ENCODE data around the gene CEP192. TPM values are rescaled to one million over a fixed set of nuclear protein-coding genes. Genes with fewer than 3 reads are reported as not detected.

The CEP192 gene
- total RNA-seq, 3 donors from 2014 or later (not counting 1 experiment from before 2014, with no cell fraction given), result 41.3 to 47.9 (median 43.4) TPM

GRCh38 chr18:13158428-13158827, 167.3 kb downstream of the CEP192 start:
- Histone ChIP-seq H3K27ac (ENCODE audit: low read length) (no peak overlapping the region), H3K36me3 (ENCODE audit: control insufficient read depth, insufficient read depth, low read length) (no peaks in the 10 kb centered on the region), H3K4me3 (ENCODE audit: low read length) (no peak overlapping the region), H3K27me3 (ENCODE audit: control insufficient read depth, insufficient read depth, low read length) (no peaks in the 10 kb centered on the region), H3K9me3 (ENCODE audit: control insufficient read depth, insufficient read depth, low read length) (peaks cover 12% of the 10 kb centered on the region), H3K4me1 (ENCODE audit: control insufficient read depth, insufficient read depth, low read length) (no peaks in the 10 kb centered on the region)
- H3K27ac Mint-ChIP-seq, result no peak overlapping the region
- no CpG with 5 or more reads among the region's 1 CpG for WGBS (ENCODE audit: insufficient coverage)
- no peak overlapping the region for H3K4me3 Mint-ChIP-seq
- peaks cover 12 to 18% of the 10 kb centered on the region in 2 donors for H3K27me3 Mint-ChIP-seq (ENCODE audit: low read depth in 2 of 2)
- H3K9me3 Mint-ChIP-seq, result peaks cover 14 to 17% of the 10 kb centered on the region in 2 donors
- ATAC-seq, result no peak
- intact Hi-C loops (cut with micrococcal nuclease), result loop anchor here (5.0 kb wide), 1 partner anchor 266 kb away; no protein-coding TSS in a partner anchor
- no peak for DNase-seq
- TF ChIP-seq CTCF (IDR thresholded peaks at IDR 0.05), result no peak
- peaks cover 6 to 7% of the 10 kb centered on the region in 2 donors for H3K4me1 Mint-ChIP-seq
- peaks cover 48% of the 10 kb centered on the region for H3K36me3 Mint-ChIP-seq

- peak; percentile 75 to 81 (median 76) for ATAC-seq
- no peaks in the 10 kb centered on the region for H3K36me3 ChIP-seq (ENCODE audit: control insufficient read depth, insufficient read depth, low read length)
- H3K9me3 ChIP-seq (ENCODE audit: control insufficient read depth, insufficient read depth, low read length), result peaks cover 12% of the 10 kb centered on the region
- TF ChIP-seq CTCF (IDR thresholded peaks at IDR 0.05), result peak; percentile 80
- no peak overlapping the region for H3K27ac ChIP-seq (ENCODE audit: low read length)
- Mint-ChIP-seq H3K36me3 (peaks cover 48% of the 10 kb centered on the region), H3K27me3 (ENCODE audit: low read depth in 2 of 2) (peaks cover 12 to 18% of the 10 kb centered on the region in 2 donors), H3K9me3 (peaks cover 14 to 17% of the 10 kb centered on the region in 2 donors), H3K27ac (no peak overlapping the region), H3K4me1 (peaks cover 6 to 7% of the 10 kb centered on the region in 2 donors), H3K4me3 (no peak overlapping the region)
- no peaks in the 10 kb centered on the region for H3K4me1 ChIP-seq (ENCODE audit: control insufficient read depth, insufficient read depth, low read length)
- peak in 1 of 2 donors; percentile 80 for DNase-seq
- 48% methylated on average over 5 of the region's 5 CpGs for WGBS (ENCODE audit: insufficient coverage)
- no peaks in the 10 kb centered on the region for H3K27me3 ChIP-seq (ENCODE audit: control insufficient read depth, insufficient read depth, low read length)
- H3K4me3 ChIP-seq (ENCODE audit: low read length), result no peak overlapping the region
- intact Hi-C loops (cut with micrococcal nuclease), result loop anchor here (1.0 to 5.0 kb wide), 2 partner anchors 267 to 432 kb away; no protein-coding TSS in a partner anchor
Measured at GRCh38 chr18:13159579-13159978, 168.4 kb downstream of the CEP192 start.

GRCh38 chr18:13161276-13161899, 170.2 kb downstream of the CEP192 start:
- H3K36me3 Mint-ChIP-seq, result peaks cover 30% of the 10 kb centered on the region
- DNase-seq (no peak), ATAC-seq (no peak)
- H3K4me3 ChIP-seq (ENCODE audit: low read length), result no peak overlapping the region
- H3K4me1 Mint-ChIP-seq, result peaks cover 6 to 7% of the 10 kb centered on the region in 2 donors
- H3K9me3 ChIP-seq (ENCODE audit: control insufficient read depth, insufficient read depth, low read length), result peaks cover 12% of the 10 kb centered on the region
- no peak overlapping the region for H3K4me3 Mint-ChIP-seq
- WGBS (ENCODE audit: insufficient coverage), result 80% methylated on average over 16 of the region's 16 CpGs
- H3K27ac Mint-ChIP-seq, result no peak overlapping the region
- no peaks in the 10 kb centered on the region for H3K4me1 ChIP-seq (ENCODE audit: control insufficient read depth, insufficient read depth, low read length)
- intact Hi-C loops (cut with micrococcal nuclease), result no loop called here
- H3K27me3 ChIP-seq (ENCODE audit: control insufficient read depth, insufficient read depth, low read length), result no peaks in the 10 kb centered on the region
- TF ChIP-seq CTCF (IDR thresholded peaks at IDR 0.05), result no peak
- H3K27ac ChIP-seq (ENCODE audit: low read length), result no peak overlapping the region
- peaks cover 7 to 8% of the 10 kb centered on the region in 2 donors for H3K27me3 Mint-ChIP-seq (ENCODE audit: low read depth in 2 of 2)
- H3K36me3 ChIP-seq (ENCODE audit: control insufficient read depth, insufficient read depth, low read length), result no peaks in the 10 kb centered on the region
- H3K9me3 Mint-ChIP-seq, result peaks cover 8 to 10% of the 10 kb centered on the region in 2 donors
